HCT116 (cell line): ENCODE data around the gene ATP1A4.
"Not testable (repeated sequence)": the region's sequence is repeated elsewhere in the genome, so short reads cannot be mapped to it uniquely, and the experiment has no call there.

ENCODE experiments used
- CTCF ChIP-seq, 3 experiments: fragments of 200-600 bp in 1 of 3; sonication (generic) in 1 of 3; IDR thresholded peaks in 2 of 3; conservative IDR thresholded peaks in 1 of 3; 2 replicates each; pipeline ENCODE4 v1.5.1; 2012 to 2017; ENCODE audit warnings: low read depth in 2 of 3, low read length in 2 of 3, antibody characterized with exemption in 1 of 3, borderline replicate concordance in 1 of 3, control low read depth in 1 of 3, mild to moderate bottlenecking in 1 of 3, mixed read lengths in 1 of 3, mixed run types in 1 of 3, moderate library complexity in 1 of 3; ENCODE audit not compliant: insufficient read depth in 1 of 3
- ELF1 ChIP-seq: IDR thresholded peaks from 2 replicates; pipeline ENCODE4 v1.6.1; 2012; ENCODE audit warnings: low read depth, borderline replicate concordance
- EZH2 ChIP-seq: fragments of 200-600 bp; sonication (generic); IDR thresholded peaks from 2 replicates; pipeline ENCODE4 v1.6.1; 2017; ENCODE audit warnings: antibody characterized with exemption, mixed run types
- EZH2phosphoT487 ChIP-seq: fragments of 200-600 bp; IDR thresholded peaks from 2 replicates; pipeline ENCODE4 v1.6.1; 2018; ENCODE audit warnings: antibody characterized with exemption, borderline replicate concordance
- JUND ChIP-seq: IDR thresholded peaks from 2 replicates; pipeline ENCODE4 v1.6.1; 2012
- MAX ChIP-seq: IDR thresholded peaks from 2 replicates; pipeline ENCODE4 v1.6.1; 2012
- POLR2A ChIP-seq: IDR thresholded peaks from 2 replicates; pipeline ENCODE4 v1.7.0; 2011; ENCODE audit warnings: borderline replicate concordance; ENCODE audit not compliant: insufficient read depth, insufficient read length; ENCODE audit errors: extremely low read depth
- POLR2AphosphoS5 ChIP-seq: IDR thresholded peaks from 2 replicates; pipeline ENCODE4 v1.6.1; 2011; ENCODE audit warnings: mild to moderate bottlenecking, low read depth, low read length, moderate library complexity
- RAD21 ChIP-seq: IDR thresholded peaks from 2 replicates; pipeline ENCODE4 v1.6.1; 2012; ENCODE audit warnings: low read depth, mild to moderate bottlenecking
- REST ChIP-seq: IDR thresholded peaks from 2 replicates; pipeline ENCODE4 v1.6.1; 2012; ENCODE audit warnings: low read depth
- SP1 ChIP-seq: IDR thresholded peaks from 2 replicates; pipeline ENCODE4 v1.6.1; 2012; ENCODE audit warnings: low read depth
- ZBTB33 ChIP-seq: IDR thresholded peaks from 2 replicates; pipeline ENCODE4 v1.6.1; 2011; ENCODE audit warnings: mild to moderate bottlenecking, low read length, moderate library complexity; ENCODE audit not compliant: insufficient replicate concordance; ENCODE audit errors: extremely low read depth
- ZNF274 ChIP-seq: fragments of 200-500 bp; sonication (Bioruptor generic); IDR thresholded peaks from 2 replicates; pipeline ENCODE4 v1.6.1; 2014; ENCODE audit warnings: mild to moderate bottlenecking, low read depth, low read length, inconsistent platforms

- TF ChIP-seq CTCF (IDR thresholded peaks at IDR 0.05 in 2 of 3, conservative IDR thresholded peaks at IDR 0.05 in 1 of 3; ENCODE audit: borderline replicate concordance in 1 of 3, insufficient read depth in 1 of 3, low read depth in 2 of 3, low read length in 2 of 3); REST; ELF1; POLR2A; SP1; POLR2AphosphoS5; MAX; EZH2; EZH2phosphoT487; ZNF274; ZBTB33; JUND; RAD21: not testable (repeated sequence)
These were observed 25.1 kb upstream of the ATP1A4 start for GRCh38 chr1:160126342-160126741.
